LNCaP clone FGC (cell line): ENCODE data around the gene LAMA2.

Experiments used
- DNase-seq: peaks from one replicate; pipeline ENCODE4 v3.0.0-alpha.2; 2011; ENCODE audit warnings: low read depth
- H3K4me3 ChIP-seq: 2 replicates; pipeline ENCODE4 v1.5.1; 2011; ENCODE audit warnings: mild to moderate bottlenecking, low read depth, low read length, control low read depth
- CTCF ChIP-seq: IDR thresholded peaks from 2 replicates; pipeline ENCODE4 v1.5.1; 2012; ENCODE audit warnings: mild to moderate bottlenecking; ENCODE audit not compliant: control insufficient read depth, insufficient read depth; ENCODE audit errors: extremely low read depth

Gene LAMA2

GRCh38 chr6:129263176-129263575 is 380.2 kb downstream of the LAMA2 start:
- no peak for DNase-seq
- H3K4me3 ChIP-seq: no peak overlapping the region
- TF ChIP-seq CTCF: no peak

GRCh38 chr6:129264480-129265045 is 381.6 kb downstream of the LAMA2 start:
- no peak overlapping the region for H3K4me3 ChIP-seq
- no peak for TF ChIP-seq CTCF
- DNase-seq: no peak

- TF ChIP-seq CTCF: no peak
- DNase-seq: no peak
Measured at GRCh38 chr6:129267028-129267427, 384.1 kb downstream of the LAMA2 start.

GRCh38 chr6:129269076-129269475 is 386.1 kb downstream of the LAMA2 start:
- TF ChIP-seq CTCF: no peak
- no peak for DNase-seq
- no peak overlapping the region for H3K4me3 ChIP-seq

More at GRCh38 chr6:129267028-129267427, 384.1 kb downstream of the LAMA2 start:
- H3K4me3 ChIP-seq: no peak overlapping the region

GRCh38 chr6:129269891-129270290 is 387.0 kb downstream of the LAMA2 start:
- no peak for DNase-seq
- no peak for TF ChIP-seq CTCF
- no peak overlapping the region for H3K4me3 ChIP-seq

GRCh38 chr6:129270450-129270849 is 387.5 kb downstream of the LAMA2 start:
- no peak for TF ChIP-seq CTCF
- H3K4me3 ChIP-seq: no peak overlapping the region
- DNase-seq: no peak

- H3K4me3 ChIP-seq: no peak overlapping the region
- TF ChIP-seq CTCF: no peak
- DNase-seq: no peak
Measured at GRCh38 chr6:129273161-129273560, 390.2 kb downstream of the LAMA2 start.
